Calu3 (cell line): ENCODE results near the gene ALS2. TPM values are rescaled to one million over a fixed set of nuclear protein-coding genes. Genes with fewer than 3 reads are reported as not detected.

Source experiments
- BruUV-seq: library from RNA; stranded (reverse); fragments of 400-500 nt; replicated peaks from 2 replicates; lab custom pipeline; 2021; lab: Mats Ljungman, UMichigan
- CTCF ChIA-PET: fragments of 300-600 bp; sonication (Branson Sonifier 250); formaldehyde crosslinking; loops from one replicate; lab custom pipeline; 2022; ENCODE audit warnings: antibody characterized with exemption; lab: Charles Lee
- DNase-seq: peaks from one replicate; pipeline ENCODE4 v3.0.0; 2022
- H3K27ac Mint-ChIP-seq: one replicate; pipeline ENCODE4 v1.8.0; 2022; ENCODE audit warnings: mixed read lengths; ENCODE audit not compliant: unreplicated experiment
- H3K27me3 Mint-ChIP-seq: one replicate; pipeline ENCODE4 v1.8.0; 2022; ENCODE audit warnings: mixed read lengths; ENCODE audit not compliant: unreplicated experiment
- H3K36me3 Mint-ChIP-seq: one replicate; pipeline ENCODE4 v1.8.0; 2022; ENCODE audit warnings: mild to moderate bottlenecking, moderate library complexity, mixed read lengths; ENCODE audit not compliant: insufficient read depth, unreplicated experiment
- H3K4me1 Mint-ChIP-seq: one replicate; pipeline ENCODE4 v1.8.0; 2022; ENCODE audit warnings: mild to moderate bottlenecking, low read depth, mixed read lengths; ENCODE audit not compliant: unreplicated experiment
- H3K4me3 Mint-ChIP-seq: one replicate; pipeline ENCODE4 v1.8.0; 2022; ENCODE audit warnings: mild to moderate bottlenecking, low read depth, moderate library complexity, mixed read lengths; ENCODE audit not compliant: unreplicated experiment
- H3K9me3 Mint-ChIP-seq: one replicate; pipeline ENCODE4 v1.8.0; 2022; ENCODE audit warnings: low read depth, mixed read lengths; ENCODE audit not compliant: unreplicated experiment
- CTCF ChIP-seq: fragments of 200-600 bp; IDR thresholded peaks from one replicate; pipeline ENCODE4 v1.8.0; 2022; ENCODE audit warnings: antibody characterized with exemption; ENCODE audit not compliant: unreplicated experiment
- intact Hi-C: fragments of 100-400 bp; cut with micrococcal nuclease; formaldehyde crosslinking; loops from one replicate; pipeline ENCODE4 v1.10.0; 2022; ENCODE audit not compliant: unreplicated experiment
- total RNA-seq: library from RNA; stranded (reverse); gene quantifications from 2 replicates; pipeline ENCODE4 v1.2.3, GENCODE V29; 2022

ALS2 gene
- total RNA-seq, 1 experiment from 2014 or later: 29.0 TPM

DNA sequence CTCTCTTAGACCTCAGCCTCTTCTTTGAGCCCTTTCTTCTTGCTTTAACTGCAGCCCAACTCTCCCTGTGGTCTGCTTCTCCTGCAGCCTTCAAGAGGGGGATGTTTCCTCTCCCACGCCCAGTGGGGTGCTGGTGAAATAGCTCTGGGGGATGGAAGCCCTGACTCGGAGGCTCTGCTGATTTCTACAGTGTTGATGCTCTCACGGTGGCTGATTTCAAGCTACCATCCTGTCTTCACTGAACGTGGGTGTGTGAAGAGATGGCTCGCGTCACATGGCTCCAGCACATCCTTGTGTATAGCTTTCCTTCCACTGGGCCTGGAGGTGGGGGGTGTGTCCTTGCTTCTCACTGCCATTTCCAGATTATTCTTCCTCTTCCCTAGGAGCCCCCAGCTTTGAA is 102.3 kb downstream of the ALS2 start:
- H3K27ac Mint-ChIP-seq: no peak overlapping the region
- H3K27me3 Mint-ChIP-seq: no peaks in the 10 kb centered on the region
- CTCF ChIA-PET: no interaction called here
- BruUV-seq: no TSS peak
- no peak for DNase-seq
- no peak overlapping the region for H3K4me3 Mint-ChIP-seq
- no peaks in the 10 kb centered on the region for H3K4me1 Mint-ChIP-seq
- intact Hi-C loops: no loop called here
- TF ChIP-seq CTCF: no peak
- H3K9me3 Mint-ChIP-seq: no peaks in the 10 kb centered on the region
- no peaks in the 10 kb centered on the region for H3K36me3 Mint-ChIP-seq

DNA sequence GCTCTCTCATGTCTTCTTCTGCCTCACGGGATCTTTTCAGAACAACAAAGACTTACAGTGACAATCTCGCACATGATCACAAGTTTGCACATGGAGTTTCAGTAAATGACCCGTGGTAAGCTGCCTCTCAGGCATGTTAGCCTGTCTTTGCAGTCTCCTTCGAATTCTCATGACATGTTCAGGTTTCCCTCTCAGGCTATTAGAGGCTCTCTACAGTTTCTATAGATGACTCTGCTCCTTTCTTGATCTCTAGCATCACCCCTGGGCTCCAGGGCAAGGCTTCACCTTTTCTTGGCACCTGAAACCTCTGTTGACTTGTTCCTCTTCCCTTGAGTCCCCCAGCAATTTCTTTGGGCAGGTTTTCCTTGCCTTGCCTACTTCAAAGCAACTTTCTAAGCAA is 105.3 kb downstream of the ALS2 start:
- no peak for TF ChIP-seq CTCF
- Mint-ChIP-seq H3K27me3 (no peaks in the 10 kb centered on the region), H3K36me3 (no peaks in the 10 kb centered on the region), H3K27ac (no peak overlapping the region), H3K4me3 (no peak overlapping the region), H3K9me3 (no peaks in the 10 kb centered on the region), H3K4me1 (no peaks in the 10 kb centered on the region)
- DNase-seq: no peak
- BruUV-seq: no TSS peak
- CTCF ChIA-PET: no interaction called here
- intact Hi-C loops: no loop called here

DNA sequence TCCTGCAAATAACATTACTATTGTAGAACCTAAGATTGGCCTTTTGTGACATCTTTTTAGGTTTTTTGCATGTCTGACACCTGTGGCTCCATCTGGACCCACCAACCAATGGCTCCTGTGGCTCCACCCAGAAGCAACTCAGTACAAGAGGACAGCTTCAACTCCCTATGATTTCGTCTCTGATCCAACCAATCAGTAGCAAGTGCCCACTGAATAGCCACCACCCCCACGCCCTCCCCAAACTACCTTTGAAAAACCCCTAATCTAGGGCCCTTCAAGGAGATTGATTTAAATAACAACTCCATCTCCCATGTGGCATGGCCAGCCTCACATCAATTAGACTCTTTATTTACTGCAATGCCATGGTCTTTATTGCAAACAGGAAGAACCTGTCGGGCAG is 105.9 kb downstream of the ALS2 start:
- DNase-seq: no peak
- Mint-ChIP-seq H3K36me3 (no peaks in the 10 kb centered on the region), H3K4me1 (no peaks in the 10 kb centered on the region), H3K4me3 (no peak overlapping the region), H3K9me3 (no peaks in the 10 kb centered on the region), H3K27me3 (no peaks in the 10 kb centered on the region), H3K27ac (no peak overlapping the region)
- no TSS peak for BruUV-seq
- intact Hi-C loops: no loop called here
- TF ChIP-seq CTCF: no peak
- CTCF ChIA-PET: no interaction called here

DNA sequence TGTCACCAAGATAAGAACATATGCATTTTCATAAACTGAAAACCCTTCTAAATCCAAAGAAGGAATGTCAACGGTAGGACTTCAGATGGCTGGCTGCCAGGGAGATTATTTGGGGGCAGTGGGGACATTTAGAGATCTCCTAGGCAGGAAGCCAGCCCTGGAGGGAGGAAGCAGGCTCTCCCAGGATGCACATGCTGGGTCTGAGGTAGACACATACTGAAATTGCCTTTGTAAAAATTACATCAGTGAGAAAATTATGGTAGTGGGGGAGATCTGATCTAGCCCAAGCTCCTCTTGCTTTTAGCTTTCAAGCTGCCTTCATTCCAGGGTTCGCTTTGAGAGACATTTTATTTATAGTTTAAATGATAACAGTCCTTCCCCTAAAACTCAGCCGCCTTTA is 106.4 kb downstream of the ALS2 start:
- CTCF ChIA-PET: no interaction called here
- Mint-ChIP-seq H3K27me3 (no peaks in the 10 kb centered on the region), H3K9me3 (no peaks in the 10 kb centered on the region)

More for the DNA sequence above, 106.4 kb downstream of the ALS2 start:
- intact Hi-C loops: no loop called here
- Mint-ChIP-seq H3K4me1 (no peaks in the 10 kb centered on the region), H3K36me3 (no peaks in the 10 kb centered on the region), H3K27ac (no peak overlapping the region), H3K4me3 (no peak overlapping the region)
- no TSS peak for BruUV-seq
- DNase-seq: no peak
- TF ChIP-seq CTCF: no peak
